Measurements from ENCODE around the gene CERS4. TPM values are rescaled to one million over a fixed set of nuclear protein-coding genes. Genes with fewer than 3 reads are reported as not detected.
"Not testable (repeated sequence)": the region's sequence is repeated elsewhere in the genome, so short reads cannot be mapped to it uniquely, and the experiment has no call there.

The CERS4 gene
- total RNA-seq, 1 donor from 2014 or later: 20.9 TPM

DNA sequence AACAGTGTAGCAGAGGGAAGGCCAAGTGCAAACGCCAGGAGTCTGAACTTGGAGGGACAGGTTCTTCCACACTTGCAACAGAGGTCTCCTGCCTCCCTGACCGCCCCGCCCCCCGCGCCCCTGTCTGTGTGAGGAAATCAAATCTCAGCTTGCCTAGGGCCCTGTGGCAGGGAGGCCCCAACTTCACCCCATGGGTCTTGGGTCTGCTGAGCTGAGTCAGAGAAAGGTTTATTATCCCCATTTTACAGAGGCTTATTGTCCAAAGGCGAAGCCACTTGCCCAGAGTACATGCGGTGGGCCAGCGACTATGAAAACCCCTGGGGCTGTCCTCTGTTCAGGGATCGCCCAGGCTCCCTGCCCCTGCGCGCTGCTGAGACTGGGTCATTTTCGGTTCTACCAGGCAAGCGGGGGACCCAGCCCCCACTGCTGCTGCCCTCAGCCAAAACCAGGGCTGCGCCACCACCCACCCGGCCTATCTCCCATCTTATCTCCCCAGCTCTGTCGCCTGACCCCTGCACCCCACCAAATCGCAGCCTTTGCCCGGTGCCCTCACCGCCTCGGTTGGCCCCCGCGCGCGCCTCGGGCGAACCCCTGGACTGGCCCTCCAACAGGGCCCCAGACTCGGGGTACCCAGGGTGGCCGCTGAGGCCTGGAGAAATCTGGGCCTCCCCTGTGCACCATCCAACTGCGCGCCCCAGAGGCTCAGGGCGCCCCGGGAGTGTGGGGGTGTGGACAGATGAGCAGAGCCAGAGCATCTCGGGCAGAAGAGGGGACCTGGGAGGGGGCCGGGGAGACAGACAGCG is 850 bp upstream of the CERS4 start:
- intact Hi-C loops (cut with micrococcal nuclease): no loop called here
- ATAC-seq (peak; percentile 17), DNase-seq (peak; percentile 35)

DNA sequence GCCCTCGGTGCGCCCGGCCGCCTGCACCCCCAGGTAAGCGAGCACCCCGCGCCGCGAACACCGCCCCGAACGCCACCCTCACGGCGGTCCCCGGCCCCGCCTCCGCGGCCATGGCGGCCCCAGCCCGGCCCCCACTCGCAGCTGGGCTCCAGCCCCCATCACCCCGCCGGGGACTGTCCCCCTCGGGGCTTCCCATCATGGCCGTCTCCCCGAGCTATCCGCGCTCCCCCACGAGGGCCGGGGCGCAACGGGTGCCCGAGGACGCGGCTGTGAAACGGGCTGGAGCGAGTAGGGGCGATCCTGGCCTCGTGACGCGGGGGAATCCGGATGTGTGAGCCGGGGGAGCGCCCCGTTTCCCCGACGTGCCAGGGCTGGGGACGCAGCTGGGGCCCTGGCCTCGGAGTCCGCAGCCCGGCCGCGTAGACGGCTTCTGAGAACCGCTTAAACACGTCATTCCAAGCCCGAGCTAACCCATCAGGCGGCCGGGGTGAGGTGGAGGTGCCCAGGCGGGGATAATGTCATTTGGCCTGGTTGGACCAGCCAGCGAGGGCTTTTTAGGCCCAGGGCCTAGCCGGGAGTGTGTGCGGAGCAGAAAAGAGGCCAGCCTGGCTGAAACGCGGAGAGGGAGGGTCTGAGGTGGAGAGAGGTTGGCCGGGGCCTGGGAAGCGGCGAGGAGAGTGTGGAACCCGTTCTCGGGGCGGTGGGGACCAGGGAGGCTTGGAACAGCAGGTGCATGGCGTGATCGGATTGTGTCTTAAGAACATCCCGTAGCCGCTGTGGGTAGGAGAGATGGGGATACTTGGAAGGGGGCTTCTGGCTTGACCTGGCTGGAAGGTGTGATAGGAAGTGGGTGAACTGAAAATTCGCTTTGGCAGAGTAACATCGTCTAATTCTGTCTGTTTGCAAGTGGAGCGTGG is 550 bp downstream of the CERS4 start:
- no peak for DNase-seq
- intact Hi-C loops (cut with micrococcal nuclease): no loop called here
- peak; percentile 63 for ATAC-seq

DNA sequence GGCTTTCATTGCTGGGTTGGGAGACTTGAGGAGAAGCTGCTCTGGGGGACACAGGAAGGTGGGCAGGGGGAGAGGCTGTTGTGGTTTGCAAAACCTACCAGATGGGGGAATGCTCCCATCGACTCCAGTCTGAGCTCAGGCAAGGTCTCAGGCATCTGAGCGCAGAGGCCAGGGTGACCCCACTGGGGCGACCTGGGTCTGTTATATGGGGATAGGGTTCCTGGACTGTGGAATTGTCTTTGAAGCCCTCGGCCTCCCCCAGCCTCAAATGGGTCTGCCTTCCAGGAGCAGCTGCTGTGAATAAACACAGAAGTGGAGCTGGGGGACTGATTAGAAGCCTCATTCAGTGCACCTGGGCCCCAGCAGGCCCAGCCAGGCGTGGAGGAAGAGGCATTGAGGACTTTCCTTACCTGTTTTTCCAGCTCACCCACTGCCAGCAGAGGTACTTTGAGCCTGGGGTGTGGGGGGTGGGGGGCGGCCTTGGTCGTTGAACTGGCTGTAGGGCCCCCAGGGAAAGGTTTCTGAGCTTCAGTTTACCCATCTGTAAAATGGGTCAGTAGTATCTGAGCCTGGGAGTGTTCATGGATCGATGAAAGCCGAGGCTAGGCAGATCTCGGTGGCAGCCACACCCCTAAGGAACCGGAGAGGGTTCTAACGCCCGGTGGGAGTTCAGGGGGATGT is 1.4 kb downstream of the CERS4 start:
- intact Hi-C loops (cut with micrococcal nuclease): no loop called here
- no peak for DNase-seq
- no peak for ATAC-seq

DNA sequence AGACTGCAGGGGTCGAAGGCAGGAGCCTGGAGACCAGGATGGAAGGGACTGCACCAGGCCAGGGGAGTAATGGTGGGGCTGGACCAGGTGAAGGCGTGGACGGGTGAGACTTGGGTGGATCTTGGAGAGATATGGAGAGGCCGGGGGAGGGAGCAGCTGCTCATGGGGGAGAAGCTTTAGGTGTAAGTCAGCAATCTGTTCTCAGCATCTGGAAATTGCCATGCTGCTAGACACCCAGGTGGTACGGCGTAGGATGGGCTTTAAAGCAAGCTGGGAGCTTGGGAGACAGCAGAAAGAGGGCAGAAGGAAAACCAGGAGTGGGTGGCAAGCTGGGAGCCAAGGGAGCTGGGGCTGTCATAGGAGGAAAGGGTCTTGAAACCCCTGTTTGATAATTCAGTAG is 3.0 kb downstream of the CERS4 start:
- DNase-seq (no peak), ATAC-seq (no peak)
- intact Hi-C loops (cut with micrococcal nuclease): no loop called here

DNA sequence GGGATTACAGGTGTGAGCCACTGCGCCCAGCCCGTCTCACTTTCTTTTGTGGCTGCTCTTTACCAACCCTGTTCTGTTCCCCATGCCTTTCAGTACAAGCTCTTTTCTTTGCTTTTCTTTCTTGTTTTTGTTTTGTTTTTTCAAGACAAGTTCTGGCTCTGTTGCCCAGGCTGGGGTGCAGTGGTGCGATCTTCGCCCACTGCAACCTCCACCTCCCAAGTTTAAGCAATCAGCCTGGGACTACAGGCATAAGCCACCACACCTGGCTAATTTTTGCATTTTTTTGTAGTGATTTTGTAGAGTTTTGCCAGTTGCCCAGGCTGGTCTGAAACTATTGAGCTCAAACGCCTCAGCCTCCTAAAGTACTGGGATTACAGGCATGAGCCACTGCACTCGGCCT is 3.7 kb downstream of the CERS4 start:
- DNase-seq (no peak), ATAC-seq (no peak)
- intact Hi-C loops (cut with micrococcal nuclease): no loop called here

DNA sequence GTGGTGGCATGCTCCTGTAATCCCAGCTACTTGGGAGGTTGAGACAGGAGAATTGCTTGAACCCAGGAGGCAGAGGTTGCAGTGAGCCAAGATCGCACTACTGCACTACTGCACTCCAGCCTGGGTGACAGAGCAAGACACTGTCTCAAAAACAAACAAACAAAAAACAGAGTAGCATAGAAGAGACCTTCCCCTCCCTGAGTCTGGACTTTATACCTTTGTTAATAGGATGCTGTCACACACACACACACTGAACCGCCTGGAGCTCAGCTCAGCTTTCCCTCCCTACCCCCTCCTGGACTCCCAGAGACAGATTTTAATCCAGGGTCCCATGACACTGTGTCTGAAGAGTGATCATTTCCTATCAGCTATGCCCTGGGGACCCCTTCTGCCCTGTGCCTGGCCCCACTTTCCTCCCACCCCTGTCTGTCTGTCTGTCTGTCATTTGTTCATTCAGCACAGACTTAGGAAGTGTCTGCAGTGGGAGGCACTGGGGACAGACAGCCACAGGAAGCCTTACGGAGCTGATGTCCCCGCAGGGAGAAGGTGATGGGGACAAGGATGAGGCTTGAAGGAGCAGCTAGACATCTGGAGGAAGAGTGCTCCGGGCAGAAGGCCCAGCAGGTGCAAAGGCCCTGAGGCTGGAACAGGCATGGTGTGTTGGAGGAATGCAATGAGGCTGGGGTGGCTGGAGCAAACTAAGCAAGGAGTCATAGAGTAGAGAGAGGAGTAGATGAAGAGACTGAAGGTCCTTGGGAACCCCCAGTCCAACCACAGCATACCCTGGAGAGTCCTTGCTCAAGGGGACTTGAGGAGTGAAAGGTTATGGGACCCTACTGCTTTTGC is 4.9 kb downstream of the CERS4 start:
- no peak for DNase-seq
- intact Hi-C loops (cut with micrococcal nuclease): no loop called here
- no peak for ATAC-seq

DNA sequence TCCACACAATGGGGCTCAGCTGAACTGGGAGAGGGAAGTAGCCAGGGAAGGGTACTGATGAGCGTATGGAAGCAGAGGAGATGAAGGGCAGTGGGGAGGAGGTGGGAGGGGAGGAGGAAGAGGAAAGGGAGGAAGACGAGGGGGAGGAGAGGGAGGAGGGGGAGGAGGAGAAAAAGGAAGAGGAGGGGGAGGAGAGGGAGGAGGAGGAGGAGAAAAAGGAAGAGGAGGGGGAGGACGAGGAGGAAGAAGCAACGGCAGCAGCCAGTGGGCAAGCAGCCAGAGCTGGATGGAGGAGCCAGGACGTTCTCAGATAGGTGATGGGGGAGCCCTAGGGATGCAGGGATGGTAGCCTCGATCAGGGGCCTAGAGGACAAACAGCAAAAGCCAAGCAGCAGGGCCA is 5.6 kb downstream of the CERS4 start:
- DNase-seq (peak; percentile 38), ATAC-seq (no peak)
- intact Hi-C loops (cut with micrococcal nuclease): no loop called here

DNA sequence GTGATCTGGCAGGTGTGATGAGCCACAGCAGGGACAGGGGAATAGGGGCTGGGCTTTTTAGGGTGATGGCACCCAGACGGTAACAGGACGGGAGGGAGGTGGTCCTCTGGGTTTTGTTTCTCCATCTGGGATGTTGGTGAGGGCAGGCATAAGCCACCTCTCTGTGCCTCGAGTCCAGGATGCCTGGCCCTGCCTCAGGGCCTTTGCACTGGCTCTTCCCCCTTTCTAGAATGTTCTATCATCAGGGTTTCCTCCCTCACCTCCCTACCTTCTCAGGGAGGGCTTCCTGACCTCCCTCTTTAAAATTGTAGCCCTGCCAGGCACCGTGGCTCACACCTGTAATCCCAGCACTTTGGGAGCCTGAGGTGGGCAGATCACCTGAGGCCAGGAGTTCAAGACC is 6.6 kb downstream of the CERS4 start:
- ATAC-seq (no peak), DNase-seq (no peak)
- intact Hi-C loops (cut with micrococcal nuclease): no loop called here

DNA sequence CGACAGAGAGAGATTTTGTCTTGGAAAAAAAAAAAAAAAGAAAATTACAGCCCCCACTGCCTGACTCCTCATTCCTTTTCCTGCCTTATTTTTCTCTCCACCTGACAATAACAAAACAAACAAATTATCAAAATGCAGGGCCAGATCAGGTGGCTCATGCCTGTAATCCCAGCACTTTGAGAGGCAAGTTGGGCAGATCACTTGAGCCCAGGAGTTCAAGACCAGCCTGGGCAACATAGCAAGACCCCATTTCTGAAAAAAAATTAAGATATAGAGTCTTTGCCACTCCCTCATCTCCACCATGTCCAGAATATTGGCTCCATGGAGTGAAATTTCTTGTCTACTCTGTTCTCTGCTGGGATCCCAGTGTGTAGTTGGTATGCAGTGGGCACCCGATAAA is 7.2 kb downstream of the CERS4 start:
- DNase-seq (no peak), ATAC-seq (no peak)
- intact Hi-C loops (cut with micrococcal nuclease): no loop called here

DNA sequence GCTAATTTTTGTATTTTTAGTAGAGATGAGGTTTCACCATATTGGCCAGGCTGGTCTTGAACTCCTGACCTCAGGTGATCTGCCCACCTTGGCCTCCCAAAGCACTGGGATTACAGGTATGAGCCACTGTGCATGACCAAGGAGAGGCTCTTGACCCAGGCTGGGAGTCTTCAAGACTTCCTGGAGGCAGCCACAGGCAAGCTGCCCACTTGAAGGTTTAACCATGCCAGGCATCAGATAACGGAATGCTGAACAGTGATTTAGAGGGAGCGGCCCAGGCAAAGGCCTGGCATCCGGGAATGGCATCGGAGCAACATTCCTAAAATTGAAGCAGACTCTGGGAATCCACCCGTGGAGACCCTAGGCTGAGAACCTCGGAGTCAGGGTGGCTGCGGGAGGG is 9.0 kb downstream of the CERS4 start:
- intact Hi-C loops (cut with micrococcal nuclease); DNase-seq; ATAC-seq: not testable (repeated sequence)

DNA sequence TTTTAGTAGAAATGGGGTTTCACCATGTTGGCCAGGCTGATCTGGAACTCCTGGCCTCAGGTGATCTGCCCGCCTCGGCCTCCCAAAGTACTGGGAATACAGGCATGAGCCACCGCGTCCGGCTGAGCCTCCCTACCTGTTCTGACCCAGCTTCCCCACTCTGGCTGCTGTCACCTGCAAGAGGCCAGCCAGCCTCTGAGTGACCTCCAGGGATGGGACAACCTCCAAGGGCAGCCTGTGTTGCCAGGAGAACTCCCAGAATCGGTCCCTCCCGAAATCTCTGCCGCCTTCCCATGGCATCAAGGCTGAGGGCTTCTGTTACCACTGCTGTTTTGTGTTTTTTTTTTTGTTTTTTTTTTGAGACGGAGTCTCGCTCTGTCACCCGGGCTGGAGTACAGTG is 11.3 kb downstream of the CERS4 start:
- DNase-seq (no peak), ATAC-seq (peak; percentile 20)
- intact Hi-C loops (cut with micrococcal nuclease): no loop called here

DNA sequence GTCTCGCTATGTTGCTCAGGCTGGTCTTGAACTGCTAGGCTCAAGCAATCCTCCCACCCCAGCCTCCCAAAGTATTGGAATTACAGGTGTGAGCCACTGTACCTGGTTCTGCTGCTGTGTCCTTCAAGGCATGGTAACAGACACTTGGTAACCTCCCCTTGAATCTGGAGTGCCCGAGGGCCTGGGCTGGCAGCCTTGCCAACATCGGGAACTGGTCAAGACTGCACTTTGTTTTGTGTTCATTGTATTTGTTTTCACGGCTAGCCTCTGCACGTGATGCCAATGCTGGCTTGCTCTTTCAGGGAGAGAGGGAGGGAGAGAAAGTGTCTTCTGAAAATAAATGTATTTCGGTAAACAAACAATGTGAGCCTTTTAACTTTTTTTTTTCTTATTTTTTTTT is 12.0 kb downstream of the CERS4 start:
- intact Hi-C loops (cut with micrococcal nuclease): no loop called here
- peak; percentile 8 for ATAC-seq

DNA sequence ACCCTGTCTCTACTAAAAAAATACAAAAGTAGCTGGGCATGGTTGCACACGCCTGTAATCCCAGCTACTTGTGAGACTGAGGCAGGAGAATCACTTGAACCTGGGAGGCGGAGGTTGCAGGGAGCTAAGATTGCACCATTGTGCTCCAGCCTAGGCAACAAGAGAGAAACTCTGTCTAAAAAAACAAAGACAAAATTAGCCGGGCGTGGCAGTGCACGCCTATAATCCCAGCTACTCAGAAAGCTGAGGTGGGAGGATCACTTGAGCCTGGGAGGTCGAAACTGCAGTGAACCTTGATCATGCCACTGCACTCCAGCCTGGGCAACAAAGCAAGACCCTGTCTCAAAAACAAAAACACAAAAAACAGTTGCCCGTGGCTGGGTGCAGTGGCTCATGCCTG is 14.3 kb downstream of the CERS4 start:
- DNase-seq; ATAC-seq; intact Hi-C loops (cut with micrococcal nuclease): not testable (repeated sequence)

More for the DNA sequence above, 12.0 kb downstream of the CERS4 start:
- no peak for DNase-seq

DNA sequence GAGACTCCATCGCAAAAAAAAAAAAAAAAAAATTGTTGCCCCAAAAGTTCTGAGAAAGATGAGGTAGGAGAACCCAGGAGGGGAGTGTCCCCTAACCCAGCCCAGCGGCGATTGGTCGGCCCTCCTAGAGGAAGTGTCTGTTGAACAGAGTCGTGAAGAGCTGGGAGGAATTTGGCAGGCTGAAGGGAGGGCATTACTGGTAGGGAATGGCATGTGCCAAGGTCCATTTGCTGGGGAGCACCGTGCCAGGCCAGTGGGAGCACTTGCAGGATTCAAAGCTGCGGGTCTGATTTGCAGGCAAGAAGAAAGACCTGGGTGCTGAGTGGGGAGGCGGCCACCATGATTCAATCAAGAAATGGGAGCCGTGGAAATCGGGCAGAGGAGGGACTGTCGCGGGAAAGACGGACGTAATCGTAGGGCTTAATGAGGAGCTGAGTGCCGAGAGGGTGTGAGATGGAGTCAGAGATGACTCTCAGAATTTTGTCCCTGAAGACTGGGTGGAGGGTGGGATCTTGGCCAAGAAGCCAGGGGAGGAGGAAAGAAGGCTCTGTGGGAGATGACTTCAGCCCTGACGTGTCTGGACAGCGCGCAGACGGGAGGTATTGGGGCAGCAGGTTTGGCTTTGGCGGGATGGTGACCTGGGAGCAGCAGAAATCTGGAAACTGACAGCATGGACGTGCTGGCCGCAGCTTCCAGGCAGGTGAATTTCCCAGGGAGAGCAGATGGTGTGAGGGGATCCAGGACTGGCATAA is 15.4 kb downstream of the CERS4 start:
- DNase-seq (peak; percentile 56), ATAC-seq (peak; percentile 78)
- intact Hi-C loops (cut with micrococcal nuclease): no loop called here

DNA sequence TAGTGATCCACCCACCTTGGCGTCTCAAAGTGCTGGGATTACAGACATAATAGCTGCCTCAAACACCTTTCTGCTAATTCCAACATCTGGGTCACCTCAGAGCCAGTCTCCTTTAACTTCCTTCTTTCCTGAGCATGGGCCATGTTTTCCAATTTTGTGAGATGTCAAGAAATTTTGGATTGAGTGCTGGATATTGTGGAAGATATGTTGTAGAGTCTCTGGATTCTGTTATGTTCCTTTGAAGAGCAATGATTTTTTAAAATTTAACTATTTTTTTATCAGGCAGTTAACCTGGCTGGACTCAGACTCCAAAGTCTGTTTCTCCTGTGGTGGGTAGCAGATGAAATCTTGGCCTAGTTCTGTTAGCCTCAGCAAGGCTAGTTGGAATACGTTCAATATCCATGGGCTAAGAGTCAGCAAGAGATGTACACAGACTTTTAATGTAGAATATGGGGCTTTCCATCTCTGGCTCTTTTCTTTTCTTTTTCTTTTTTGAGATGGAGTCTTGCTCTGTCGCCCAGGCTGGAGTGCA is 22.0 kb downstream of the CERS4 start:
- intact Hi-C loops (cut with micrococcal nuclease): no loop called here
- no peak for DNase-seq
- ATAC-seq: no peak

DNA sequence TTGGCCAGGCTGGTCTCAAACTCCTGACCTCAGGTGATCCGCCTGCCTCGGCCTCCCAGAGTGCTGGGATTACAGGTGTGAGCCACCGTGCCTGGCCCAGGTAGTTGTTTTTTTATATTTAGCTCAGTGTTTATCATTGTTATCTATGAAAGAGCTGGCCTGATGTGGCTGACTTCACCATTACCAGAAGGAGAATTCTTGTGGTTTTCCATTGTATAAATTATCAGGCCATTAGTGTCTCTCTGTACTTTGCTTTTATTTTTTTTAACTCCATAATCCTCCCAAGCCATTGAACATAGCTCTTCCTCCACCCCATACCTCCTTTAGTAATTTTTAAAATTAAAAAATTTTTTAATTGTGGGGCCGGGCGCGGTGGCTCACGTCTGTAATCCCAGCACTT is 24.2 kb downstream of the CERS4 start:
- no peak for ATAC-seq
- DNase-seq: no peak
- intact Hi-C loops (cut with micrococcal nuclease): no loop called here

DNA sequence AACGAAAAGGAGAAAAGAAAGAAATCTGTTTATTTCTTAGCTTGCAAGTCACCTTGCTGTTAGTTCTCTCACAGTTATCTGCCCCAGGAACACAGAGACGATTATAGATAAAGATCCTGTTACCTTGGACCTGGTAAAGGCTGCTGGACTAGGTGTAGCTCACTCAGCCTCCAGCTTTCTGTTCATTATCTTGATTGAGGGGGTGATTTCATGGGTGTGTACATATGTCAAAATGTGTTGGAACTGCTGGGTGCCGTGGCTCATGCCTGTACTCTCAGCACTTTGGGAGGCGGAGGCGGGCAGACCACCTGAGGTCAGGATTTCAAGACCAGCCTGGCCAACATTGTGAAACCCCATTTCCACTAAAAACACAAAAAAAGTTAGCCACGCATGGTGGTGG is 27.9 kb downstream of the CERS4 start:
- no peak for ATAC-seq
- intact Hi-C loops (cut with micrococcal nuclease): no loop called here
- DNase-seq: no peak

DNA sequence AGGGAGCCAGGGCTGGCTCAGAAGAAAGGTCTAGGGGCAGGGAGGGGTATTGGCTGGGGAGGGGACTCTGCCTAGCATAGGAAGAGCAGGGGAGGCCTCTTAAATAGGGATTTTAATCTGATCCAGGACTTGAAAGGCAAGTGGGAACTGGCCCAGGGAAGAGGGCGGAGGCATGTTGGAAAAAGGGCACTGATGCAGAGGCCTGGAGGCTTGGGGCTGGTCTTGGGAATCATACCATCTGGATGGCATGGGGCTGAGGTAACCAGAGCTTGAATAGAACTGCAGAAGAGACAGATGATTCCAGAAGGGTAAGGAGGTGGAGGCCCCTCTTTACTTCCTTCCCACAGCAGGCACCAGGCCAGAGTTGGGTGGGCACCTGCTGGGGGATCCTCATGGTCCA is 29.1 kb downstream of the CERS4 start:
- ATAC-seq: no peak
- no peak for DNase-seq
- intact Hi-C loops (cut with micrococcal nuclease): no loop called here

Data from left ventricle myocardium superior (tissue), 1 donor.